GM12892 (cell line): ENCODE measurements around the gene DNM3.
"Not testable (repeated sequence)": the region's sequence is repeated elsewhere in the genome, so short reads cannot be mapped to it uniquely, and the experiment has no call there.

ENCODE experiments used
- POLR2A ChIP-seq: IDR thresholded peaks from 2 replicates; pipeline ENCODE4 v1.6.1; 2011; ENCODE audit warnings: low read depth, low read length, control low read depth
- TAF1 ChIP-seq: IDR thresholded peaks from 2 replicates; pipeline ENCODE4 v1.6.1; 2011; ENCODE audit warnings: low read depth, mild to moderate bottlenecking, control low read depth, low read length, borderline replicate concordance

- TF ChIP-seq POLR2A, TAF1: not testable (repeated sequence)
These were observed 238.6 kb downstream of the DNM3 start for GRCh38 chr1:172079859-172080258.
